NCI-H2081 treated with DMSO at 0.1 percent for 48 hours (cell line): Measurements from ENCODE around the gene ANKAR.
"Not testable (repeated sequence)": the region's sequence is repeated elsewhere in the genome, so short reads cannot be mapped to it uniquely, and the experiment has no call there.

Experiments used
- DNase-seq: peaks from one replicate; lab custom pipeline; 2025; lab: John Stamatoyannopoulos, UW

Gene ANKAR, protein sequence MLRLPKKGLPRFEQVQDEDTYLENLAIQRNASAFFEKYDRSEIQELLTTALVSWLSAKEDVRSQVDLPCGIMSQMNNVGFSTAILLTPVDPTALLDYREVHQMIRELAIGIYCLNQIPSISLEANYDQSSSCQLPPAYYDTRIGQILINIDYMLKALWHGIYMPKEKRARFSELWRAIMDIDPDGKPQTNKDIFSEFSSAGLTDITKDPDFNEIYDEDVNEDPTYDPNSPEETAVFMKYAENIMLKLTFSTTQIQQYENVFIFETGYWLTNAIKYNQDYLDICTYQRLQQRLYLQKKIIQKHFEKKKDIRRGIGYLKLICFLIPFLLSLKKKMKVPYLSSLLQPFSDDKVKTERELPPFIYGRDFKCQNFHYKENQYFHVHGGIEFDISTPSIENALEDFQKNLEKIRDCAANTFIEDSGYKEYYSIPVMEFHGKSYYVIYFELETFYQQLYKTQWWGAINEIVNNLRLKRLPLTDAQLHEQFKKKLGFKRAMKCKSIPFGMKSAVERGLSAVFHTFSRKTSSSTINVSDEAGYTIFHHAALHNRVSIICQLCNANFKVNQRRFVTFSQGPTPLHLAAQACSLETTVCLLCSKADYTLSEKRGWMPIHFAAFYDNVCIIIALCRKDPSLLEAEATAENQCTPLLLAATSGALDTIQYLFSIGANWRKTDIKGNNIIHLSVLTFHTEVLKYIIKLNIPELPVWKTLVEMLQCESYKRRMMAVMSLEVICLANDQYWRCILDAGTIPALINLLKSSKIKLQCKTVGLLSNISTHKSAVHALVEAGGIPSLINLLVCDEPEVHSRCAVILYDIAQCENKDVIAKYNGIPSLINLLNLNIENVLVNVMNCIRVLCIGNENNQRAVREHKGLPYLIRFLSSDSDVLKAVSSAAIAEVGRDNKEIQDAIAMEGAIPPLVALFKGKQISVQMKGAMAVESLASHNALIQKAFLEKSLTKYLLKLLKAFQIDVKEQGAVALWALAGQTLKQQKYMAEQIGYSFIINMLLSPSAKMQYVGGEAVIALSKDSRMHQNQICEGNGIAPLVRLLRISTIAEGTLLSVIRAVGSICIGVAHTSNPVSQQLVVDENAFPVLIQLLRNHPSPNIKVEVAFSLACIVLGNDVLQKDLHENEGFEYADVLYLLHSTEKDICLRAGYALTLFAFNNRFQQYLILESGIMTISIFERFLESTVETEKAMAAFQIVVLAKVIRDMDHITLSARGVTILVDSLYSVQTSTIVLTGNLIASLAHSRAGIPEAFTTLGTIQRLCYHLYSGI (N-terminal part only)

DNA sequence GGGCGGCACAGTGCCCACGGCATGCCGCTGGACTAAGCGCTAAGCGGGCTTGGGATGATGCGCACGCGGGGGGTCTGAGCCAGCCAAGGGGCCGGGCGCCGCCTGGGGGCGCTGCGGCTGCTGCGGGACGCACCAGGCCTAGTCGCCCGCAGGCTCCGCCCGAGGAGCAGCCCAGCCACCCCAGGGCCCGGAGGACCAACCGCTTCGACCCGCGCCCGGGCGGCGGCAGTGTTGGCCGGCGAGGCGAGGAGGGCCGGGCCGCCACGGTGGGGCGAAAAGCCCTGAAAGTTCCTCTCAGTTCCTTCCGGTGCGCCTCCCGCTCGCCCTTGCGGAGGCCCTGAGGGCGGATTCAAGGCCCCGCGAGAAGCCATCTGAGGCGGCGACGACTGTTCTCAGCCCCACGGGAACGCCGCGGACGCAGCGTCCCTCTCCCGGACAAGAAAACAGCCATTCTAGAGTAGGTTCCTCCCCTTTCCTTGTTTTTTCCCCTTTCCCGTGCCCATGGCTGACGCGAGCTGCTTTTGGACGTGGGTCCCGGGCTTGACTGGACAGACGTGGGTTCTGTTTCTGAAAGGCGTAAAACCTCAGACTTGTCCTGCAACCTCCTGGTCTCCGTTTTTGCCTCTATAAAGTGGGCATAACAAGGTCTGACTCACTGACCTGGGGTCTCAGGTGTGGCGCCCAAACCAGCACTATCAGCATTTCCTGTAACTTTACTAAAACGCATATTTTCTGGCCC lies at the start of gene ANKAR:
Gene ANKAR (plus strand): TSS at position 297 of the 739 bp plus-strand sequence. CDS start 1,821 bp downstream, outside the sequence.
- DNase-seq, result no peak

DNA sequence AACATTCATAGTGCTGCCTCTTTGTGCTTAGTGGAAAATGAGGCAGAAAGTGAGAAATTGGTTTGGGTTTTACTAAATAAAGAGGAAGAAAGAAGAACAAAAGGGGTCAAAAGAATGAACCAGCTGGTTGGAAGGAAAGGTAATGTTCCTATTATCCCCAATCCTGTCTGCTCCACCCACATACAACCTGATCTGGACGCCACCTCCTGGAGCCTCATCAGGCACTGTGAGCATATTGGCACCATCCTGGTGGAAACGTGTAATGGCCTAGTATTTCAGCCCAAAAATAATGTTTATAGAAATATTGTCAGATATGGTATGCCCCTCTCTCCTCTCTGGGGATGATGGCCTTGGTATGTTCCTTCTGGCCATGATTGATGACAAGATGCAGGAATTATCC lies 48.8 kb upstream of the ANKAR start:
- no peak for DNase-seq

DNA sequence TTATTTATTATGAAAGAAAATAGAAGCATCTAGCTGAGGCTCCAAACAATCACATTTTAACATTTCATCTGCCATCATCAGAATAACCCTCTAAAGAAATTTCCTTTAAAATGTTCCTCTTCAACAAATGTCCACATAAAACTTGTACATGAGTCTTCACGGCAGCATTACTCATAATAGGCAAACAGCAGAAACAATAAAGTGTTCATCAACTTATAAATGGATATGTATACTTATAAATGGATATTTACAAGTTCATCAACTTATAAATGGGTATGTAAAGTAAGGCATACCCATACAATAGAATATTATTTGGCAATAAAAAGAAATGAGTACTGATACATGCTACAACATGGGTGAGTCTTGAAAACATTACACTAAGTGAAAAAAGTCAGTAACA lies 46.7 kb upstream of the ANKAR start:
- DNase-seq, result no peak

DNA sequence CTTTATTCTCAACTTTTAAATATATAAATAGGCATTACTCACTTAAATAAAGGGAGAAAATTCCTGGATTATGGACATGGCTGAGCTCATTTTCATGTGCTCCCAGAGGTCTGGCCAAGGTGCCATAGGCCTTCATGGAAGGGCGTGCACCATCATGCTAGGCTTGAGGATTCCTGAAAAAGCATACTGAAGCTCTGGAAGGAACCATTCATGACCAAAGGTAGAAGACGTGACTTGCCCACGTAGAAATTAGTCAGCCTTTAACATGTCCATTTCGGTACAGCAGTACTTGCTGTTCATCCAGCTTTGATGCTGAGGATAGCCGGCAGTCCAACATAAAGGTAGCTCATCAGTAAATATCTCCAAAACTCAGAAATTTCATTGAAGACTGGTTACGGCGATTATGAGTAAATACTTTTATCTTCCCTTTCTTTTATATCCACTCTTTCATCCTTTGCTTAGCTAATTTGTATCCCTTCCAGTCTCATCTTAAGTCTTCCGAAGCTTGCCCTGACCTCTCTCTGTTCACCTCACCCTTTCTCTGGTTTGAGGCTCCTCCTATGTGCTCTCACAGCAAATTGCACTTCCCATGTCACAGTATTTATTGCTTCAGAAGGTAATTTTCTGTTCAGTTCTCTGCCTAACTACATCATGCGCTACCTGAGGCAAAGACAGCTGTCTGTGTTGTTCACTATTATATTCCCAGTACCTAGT lies 45.5 kb upstream of the ANKAR start:
- DNase-seq, result no peak

DNA sequence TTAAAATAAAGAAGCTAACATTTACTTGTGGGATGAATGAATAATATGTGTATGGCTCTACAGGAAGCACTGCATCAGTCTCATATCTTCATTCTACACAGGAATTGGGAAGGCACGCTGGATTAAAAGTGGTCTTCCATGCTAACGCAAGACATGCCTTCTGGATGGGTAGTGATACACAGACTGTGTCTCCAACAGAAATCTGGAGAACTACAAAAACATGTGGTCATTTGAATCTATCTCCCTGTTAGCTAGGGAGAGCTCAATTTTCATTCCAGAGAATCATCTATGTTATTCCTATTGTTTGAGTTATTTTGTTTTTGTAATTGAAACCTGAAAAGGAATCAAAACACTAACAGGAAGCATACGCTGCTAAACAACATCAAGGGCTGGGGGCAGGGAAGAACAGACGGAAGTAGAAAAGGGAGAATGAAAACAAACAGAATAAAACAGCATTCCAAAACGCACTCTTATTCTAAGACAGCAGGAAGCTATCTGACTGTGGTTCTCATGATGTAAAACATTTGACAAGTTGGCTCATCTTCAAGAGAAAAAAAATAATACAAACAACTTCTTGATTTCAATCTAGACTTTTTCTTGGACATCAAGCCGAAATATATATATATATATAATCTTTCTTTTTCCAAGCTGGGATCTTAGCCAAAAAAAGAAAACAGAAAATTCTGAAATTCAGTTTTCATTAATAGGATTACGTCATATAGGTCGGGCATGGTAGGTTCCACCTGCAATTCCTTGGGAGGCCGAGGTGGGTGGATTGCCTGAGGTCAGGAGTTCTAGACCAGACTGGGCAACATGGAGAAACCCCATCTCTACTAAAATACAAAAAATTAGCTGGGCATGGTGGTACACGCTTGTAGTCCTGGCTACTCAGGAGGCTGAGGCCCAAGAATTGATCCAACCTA lies 44.7 kb upstream of the ANKAR start:
- DNase-seq, result no peak

GRCh38 chr2:189631849-189632248 lies 42.6 kb upstream of the ANKAR start:
- no peak for DNase-seq

DNA sequence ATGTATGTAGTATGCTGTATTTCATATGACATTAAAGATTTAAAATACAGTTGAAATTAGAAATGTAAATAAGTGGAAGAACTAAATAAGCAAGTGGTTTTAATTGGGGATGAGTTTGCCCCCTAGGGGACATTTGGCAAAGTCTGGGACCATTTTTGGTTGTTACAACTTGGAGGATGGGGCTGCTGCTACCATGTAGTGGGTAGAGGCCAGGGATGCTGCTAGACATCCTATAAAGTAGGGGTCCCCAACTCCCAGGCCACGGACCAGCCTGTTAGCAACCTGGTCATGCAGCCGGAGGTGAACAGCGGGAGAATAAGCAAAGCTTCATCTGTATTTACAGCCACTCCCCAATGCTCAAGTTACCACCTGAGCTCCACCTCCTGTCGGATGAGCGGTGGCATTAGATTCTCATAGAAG lies 41.1 kb upstream of the ANKAR start:
- DNase-seq, result no peak

- DNase-seq, result no peak
Observed at GRCh38 chr2:189635353-189635752, 39.1 kb upstream of the ANKAR start.

- no peak for DNase-seq
Observed at GRCh38 chr2:189638301-189639006, 36.0 kb upstream of the ANKAR start.

DNA sequence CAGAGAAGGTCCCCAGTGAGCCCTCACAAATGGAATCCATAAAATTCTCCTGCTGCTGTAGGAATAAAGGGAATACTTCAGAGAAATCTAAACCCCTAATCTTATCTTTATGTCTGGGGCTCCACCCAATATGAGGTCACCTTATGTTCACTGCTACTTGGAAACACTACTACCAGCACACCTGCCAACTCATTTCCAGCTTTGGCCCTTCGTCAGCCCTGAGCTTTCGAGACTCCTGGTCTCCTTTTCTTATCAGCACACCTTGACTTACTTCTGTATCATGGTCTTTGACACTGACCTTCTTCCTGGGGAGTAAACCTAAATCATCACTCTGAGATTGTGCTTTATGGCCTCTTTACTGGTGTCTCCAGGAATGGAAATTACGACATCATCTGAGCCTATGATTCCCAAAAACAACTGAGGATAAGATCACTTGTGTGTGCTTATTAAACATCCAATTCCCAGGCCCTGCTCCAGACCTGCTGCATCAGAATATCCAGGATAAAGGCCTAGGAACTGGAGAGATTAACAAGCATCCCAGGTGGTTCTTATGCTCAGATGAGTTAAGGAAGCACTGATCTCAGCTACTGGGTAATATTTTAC lies 35.4 kb upstream of the ANKAR start:
- DNase-seq, result no peak

GRCh38 chr2:189641002-189641401 lies 33.5 kb upstream of the ANKAR start:
- DNase-seq, result no peak

DNA sequence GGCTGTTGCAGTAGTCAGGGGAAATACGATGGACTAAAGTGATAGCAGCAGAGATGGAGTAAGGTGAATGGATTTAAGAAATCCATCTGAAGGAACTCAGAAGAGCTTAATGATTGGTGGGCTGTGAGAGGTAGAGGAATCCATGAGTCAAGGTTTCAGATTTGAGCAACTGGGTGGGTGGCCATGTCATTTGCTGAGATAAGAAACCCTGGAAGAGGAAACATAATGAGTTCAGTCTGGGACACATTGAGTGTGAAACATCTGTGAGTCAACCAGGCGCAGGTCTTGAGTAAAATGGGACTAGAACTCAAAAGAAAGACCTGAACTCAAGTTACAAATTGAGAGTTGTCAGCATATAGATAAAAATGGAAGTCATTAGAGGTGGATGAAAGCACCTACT lies 32.9 kb upstream of the ANKAR start:
- DNase-seq, result no peak

DNA sequence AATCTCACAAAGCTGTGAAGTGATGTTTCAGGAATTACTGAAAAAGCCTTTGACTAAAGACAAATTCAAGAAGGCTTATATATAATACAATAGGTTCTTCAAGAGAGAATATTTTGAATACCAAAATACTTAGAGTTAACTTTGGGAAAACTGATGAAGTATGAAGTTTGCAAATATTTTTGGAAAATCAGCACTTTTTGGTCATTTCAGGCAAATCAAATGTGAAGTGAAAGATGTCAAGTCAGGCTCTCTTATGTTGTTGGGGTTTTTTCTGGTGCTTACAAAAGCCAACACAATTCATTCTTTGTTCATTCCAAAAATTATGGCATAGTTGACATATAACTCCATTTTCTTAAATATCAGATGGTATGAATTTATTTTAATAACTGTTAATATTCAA lies 27.9 kb upstream of the ANKAR start:
- DNase-seq, result no peak

- no peak for DNase-seq
Observed at GRCh38 chr2:189648846-189649509, 25.5 kb upstream of the ANKAR start.

DNA sequence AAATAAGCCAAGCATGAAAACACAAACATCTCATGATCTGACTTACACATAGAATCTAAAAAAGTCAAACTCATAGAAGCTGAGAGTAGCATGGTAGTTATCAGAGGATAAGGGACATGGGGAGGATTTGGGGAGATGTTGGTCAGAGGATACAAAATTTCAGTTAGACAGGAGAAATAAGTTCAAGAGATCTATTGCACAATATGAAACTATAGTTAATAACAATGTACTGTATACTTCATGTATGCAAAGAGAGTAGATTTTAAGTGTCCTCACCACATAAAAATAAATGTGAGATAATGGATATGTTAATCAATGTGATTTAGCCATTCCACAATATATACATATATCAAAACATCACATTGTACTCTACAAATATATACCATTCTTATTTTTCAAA lies 23.2 kb upstream of the ANKAR start:
- no peak for DNase-seq

DNA sequence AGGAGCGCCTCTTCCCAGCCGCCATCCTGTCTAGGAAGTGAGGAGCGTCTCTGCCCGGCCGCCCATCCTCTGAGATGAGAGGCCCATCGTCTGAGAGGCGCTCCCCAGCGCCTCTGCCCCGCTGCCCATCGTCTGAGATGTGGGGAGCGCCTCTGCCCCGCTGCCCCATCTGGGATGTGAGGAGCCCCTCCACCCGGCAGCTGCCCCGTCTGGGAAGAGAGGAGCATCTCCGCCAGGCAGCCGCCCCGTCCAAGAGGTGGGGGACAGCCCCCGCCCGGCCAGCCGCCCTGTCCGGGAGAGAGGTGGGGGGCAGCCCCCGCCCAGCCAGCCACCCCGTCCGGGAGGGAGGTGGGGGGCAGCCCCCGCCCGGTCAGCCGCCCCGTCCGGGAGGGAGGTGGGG lies 21.0 kb upstream of the ANKAR start:
- not testable (repeated sequence) for DNase-seq

DNA sequence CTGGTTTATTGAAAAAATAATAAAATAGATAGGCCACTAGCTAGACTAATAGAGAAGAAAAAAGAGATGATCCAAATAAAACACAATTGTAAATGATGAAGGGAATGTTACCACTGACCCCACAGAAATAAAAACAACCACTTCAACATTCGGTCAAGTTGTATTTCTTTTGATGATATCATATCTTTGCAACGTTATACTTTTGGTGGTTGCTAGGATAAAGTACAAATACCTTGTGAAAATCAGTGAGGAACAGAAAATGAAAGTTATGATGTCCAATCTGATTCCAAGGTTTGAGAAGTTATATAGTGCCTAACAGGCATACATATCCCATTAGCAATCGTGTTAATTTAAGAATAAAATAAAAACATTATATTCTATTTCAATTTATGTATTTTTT lies 19.8 kb upstream of the ANKAR start:
- no peak for DNase-seq

- DNase-seq, result no peak
Observed at GRCh38 chr2:189657867-189658266, 16.6 kb upstream of the ANKAR start.
